HG02759 (cell line): ENCODE results near the gene TRAPPC10.
"Not testable (repeated sequence)": the region's sequence is repeated elsewhere in the genome, so short reads cannot be mapped to it uniquely, and the experiment has no call there.

Experiments used
- ATAC-seq: cut with Tn5 transposase; IDR thresholded peaks from one replicate; pipeline ENCODE4 v1.9.1; 2021; ENCODE audit warnings: mild to moderate bottlenecking, moderate library complexity; ENCODE audit not compliant: unreplicated experiment

Gene TRAPPC10

GRCh38 chr21:44140552-44140932 lies 128.4 kb downstream of the TRAPPC10 start:
- not testable (repeated sequence) for ATAC-seq

- not testable (repeated sequence) for ATAC-seq
Observed at GRCh38 chr21:44142470-44142869, 130.4 kb downstream of the TRAPPC10 start.

GRCh38 chr21:44143380-44143779 lies 131.3 kb downstream of the TRAPPC10 start:
- peak; percentile 40 for ATAC-seq

GRCh38 chr21:44143996-44144395 lies 131.9 kb downstream of the TRAPPC10 start:
- not testable (repeated sequence) for ATAC-seq

- ATAC-seq, result not testable (repeated sequence)
Observed at GRCh38 chr21:44144784-44145602, 132.9 kb downstream of the TRAPPC10 start.

- not testable (repeated sequence) for ATAC-seq
Observed at GRCh38 chr21:44145616-44146015, 133.5 kb downstream of the TRAPPC10 start.

- not testable (repeated sequence) for ATAC-seq
Observed at GRCh38 chr21:44147108-44147507, 135.0 kb downstream of the TRAPPC10 start.

- ATAC-seq, result not testable (repeated sequence)
Observed at GRCh38 chr21:44150255-44150654, 138.1 kb downstream of the TRAPPC10 start.

GRCh38 chr21:44153214-44153888 lies 141.2 kb downstream of the TRAPPC10 start:
- not testable (repeated sequence) for ATAC-seq

GRCh38 chr21:44153889-44154228 lies 141.8 kb downstream of the TRAPPC10 start:
- not testable (repeated sequence) for ATAC-seq

GRCh38 chr21:44154816-44155230 lies 142.7 kb downstream of the TRAPPC10 start:
- ATAC-seq, result not testable (repeated sequence)

GRCh38 chr21:44155231-44155993 lies 143.3 kb downstream of the TRAPPC10 start:
- peak; percentile 51 for ATAC-seq

GRCh38 chr21:44155994-44156380 lies 143.9 kb downstream of the TRAPPC10 start:
- ATAC-seq, result not testable (repeated sequence)
